ENCODE results near the gene METAP2.

METAP2 gene

DNA sequence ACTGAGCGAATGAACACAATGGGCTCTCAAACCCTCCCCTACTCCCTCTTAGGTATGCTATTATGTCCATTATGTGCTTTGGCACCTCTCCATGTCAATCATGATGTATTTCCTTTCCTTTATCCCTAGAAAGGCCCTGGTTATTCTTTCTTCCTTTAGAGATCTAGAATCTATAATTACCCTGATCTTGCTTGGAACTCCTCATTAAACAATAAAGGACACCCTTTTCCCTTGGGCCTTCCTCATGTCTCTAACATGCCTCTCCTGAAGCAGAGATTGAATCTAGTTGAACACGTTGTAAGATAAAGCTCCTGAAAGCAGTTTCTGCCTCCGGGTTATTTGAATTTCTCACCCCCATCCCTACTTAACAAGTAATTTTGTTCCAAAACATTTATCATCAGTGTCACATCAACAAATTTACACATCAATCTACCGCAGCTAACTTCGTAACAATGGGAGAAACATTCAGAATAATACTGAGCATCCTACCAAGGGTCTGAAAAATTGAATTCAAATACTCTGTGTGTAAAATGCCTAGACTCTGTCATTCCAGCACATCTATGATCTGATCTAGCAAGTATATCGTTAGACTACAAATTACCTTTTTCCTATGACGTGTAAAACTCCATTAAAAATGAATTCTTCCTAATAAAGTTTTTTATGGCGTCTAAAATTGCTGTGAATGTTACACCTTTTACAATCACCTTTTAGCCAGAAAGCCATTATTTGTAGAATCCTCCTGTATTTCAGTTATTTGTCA lies 72.0 kb downstream of the METAP2 start (continued):
- TF ChIP-seq ZBTB17 (tag by site-specific recombination; IDR thresholded peaks at IDR 0.05) (peak; percentile 53), TCF7L2 (IDR thresholded peaks at IDR 0.05; ENCODE audit: borderline replicate concordance, low read depth, low read length) (0 out of 2 replicates have a peak, but pooled peaks have one; percentile 22), ZNF155 (tag by site-specific recombination; IDR thresholded peaks at IDR 0.05) (no peak), ZSCAN30 (tag by site-specific recombination; IDR thresholded peaks at IDR 0.05) (no peak), ZNF426 (tag by site-specific recombination; IDR thresholded peaks at IDR 0.05) (no peak), ZNF621 (tag by site-specific recombination; IDR thresholded peaks at IDR 0.05) (no peak), SP3 (tag by site-specific recombination; IDR thresholded peaks at IDR 0.05) (no peak), ZNF23 (tag by site-specific recombination; IDR thresholded peaks at IDR 0.05; ENCODE audit: borderline replicate concordance) (no peak), ZNF366 (tag by site-specific recombination; conservative IDR thresholded peaks at IDR 0.05) (0 out of 2 replicates have a peak, but pooled peaks have one; percentile 36), ZNF404 (tag by site-specific recombination; IDR thresholded peaks at IDR 0.05) (no peak), ZBTB8A (tag by site-specific recombination; IDR thresholded peaks at IDR 0.05) (no peak), ZNF530 (tag by site-specific recombination; IDR thresholded peaks at IDR 0.05; ENCODE audit: low read depth) (no peak), ZNF391 (tag by site-specific recombination; IDR thresholded peaks at IDR 0.05; ENCODE audit: borderline replicate concordance, low read depth) (no peak), SCRT2 (tag by site-specific recombination; IDR thresholded peaks at IDR 0.05) (no peak), ZNF112 (tag by site-specific recombination; IDR thresholded peaks at IDR 0.05) (no peak), TRIM28 (IDR thresholded peaks at IDR 0.05; ENCODE audit: borderline replicate concordance, low read length) (peak; percentile 58; the same call in 1 of the 2 replicates), RBAK (tag by site-specific recombination; IDR thresholded peaks at IDR 0.05) (no peak), ZNF214 (tag by site-specific recombination; IDR thresholded peaks at IDR 0.05; ENCODE audit: borderline replicate concordance) (no peak), ZNF350 (tag by site-specific recombination; IDR thresholded peaks at IDR 0.05) (no peak)
- TF ChIP-seq, protein P1, sequence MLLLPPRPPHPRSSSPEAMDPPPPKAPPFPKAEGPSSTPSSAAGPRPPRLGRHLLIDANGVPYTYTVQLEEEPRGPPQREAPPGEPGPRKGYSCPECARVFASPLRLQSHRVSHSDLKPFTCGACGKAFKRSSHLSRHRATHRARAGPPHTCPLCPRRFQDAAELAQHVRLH (tag by site-specific recombination; IDR thresholded peaks at IDR 0.05) = no peak
- TF ChIP-seq, protein P2, sequence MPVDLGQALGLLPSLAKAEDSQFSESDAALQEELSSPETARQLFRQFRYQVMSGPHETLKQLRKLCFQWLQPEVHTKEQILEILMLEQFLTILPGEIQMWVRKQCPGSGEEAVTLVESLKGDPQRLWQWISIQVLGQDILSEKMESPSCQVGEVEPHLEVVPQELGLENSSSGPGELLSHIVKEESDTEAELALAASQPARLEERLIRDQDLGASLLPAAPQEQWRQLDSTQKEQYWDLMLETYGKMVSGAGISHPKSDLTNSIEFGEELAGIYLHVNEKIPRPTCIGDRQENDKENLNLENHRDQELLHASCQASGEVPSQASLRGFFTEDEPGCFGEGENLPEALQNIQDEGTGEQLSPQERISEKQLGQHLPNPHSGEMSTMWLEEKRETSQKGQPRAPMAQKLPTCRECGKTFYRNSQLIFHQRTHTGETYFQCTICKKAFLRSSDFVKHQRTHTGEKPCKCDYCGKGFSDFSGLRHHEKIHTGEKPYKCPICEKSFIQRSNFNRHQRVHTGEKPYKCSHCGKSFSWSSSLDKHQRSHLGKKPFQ (tag by site-specific recombination; IDR thresholded peaks at IDR 0.05) = no peak
- TF ChIP-seq, protein P3, sequence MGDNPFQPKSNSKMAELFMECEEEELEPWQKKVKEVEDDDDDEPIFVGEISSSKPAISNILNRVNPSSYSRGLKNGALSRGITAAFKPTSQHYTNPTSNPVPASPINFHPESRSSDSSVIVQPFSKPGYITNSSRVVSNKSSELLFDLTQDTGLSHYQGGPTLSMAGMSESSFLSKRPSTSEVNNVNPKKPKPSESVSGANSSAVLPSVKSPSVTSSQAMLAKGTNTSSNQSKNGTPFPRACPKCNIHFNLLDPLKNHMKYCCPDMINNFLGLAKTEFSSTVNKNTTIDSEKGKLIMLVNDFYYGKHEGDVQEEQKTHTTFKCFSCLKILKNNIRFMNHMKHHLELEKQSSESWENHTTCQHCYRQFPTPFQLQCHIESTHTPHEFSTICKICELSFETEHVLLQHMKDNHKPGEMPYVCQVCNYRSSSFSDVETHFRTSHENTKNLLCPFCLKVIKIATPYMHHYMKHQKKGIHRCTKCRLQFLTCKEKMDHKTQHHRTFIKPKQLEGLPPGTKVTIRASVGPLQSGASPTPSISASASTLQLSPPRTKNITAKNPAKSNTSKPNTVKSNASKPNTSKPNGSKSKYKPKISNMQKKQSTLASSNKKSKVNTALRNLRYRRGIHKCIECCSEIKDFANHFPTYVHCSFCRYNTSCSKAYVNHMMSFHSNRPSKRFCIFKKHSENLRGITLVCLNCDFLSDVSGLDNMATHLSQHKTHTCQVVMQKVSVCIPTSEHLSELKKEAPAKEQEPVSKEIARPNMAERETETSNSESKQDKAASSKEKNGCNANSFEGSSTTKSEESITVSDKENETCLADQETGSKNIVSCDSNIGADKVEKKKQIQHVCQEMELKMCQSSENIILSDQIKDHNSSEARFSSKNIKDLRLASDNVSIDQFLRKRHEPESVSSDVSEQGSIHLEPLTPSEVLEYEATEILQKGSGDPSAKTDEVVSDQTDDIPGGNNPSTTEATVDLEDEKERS (tag by site-specific recombination; IDR thresholded peaks at IDR 0.05) = no peak
- TF ChIP-seq, protein P4, sequence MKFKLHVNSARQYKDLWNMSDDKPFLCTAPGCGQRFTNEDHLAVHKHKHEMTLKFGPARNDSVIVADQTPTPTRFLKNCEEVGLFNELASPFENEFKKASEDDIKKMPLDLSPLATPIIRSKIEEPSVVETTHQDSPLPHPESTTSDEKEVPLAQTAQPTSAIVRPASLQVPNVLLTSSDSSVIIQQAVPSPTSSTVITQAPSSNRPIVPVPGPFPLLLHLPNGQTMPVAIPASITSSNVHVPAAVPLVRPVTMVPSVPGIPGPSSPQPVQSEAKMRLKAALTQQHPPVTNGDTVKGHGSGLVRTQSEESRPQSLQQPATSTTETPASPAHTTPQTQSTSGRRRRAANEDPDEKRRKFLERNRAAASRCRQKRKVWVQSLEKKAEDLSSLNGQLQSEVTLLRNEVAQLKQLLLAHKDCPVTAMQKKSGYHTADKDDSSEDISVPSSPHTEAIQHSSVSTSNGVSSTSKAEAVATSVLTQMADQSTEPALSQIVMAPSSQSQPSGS (tag by site-specific recombination; IDR thresholded peaks at IDR 0.05; ENCODE audit: low read depth) = no peak
- TF ChIP-seq, protein P5, sequence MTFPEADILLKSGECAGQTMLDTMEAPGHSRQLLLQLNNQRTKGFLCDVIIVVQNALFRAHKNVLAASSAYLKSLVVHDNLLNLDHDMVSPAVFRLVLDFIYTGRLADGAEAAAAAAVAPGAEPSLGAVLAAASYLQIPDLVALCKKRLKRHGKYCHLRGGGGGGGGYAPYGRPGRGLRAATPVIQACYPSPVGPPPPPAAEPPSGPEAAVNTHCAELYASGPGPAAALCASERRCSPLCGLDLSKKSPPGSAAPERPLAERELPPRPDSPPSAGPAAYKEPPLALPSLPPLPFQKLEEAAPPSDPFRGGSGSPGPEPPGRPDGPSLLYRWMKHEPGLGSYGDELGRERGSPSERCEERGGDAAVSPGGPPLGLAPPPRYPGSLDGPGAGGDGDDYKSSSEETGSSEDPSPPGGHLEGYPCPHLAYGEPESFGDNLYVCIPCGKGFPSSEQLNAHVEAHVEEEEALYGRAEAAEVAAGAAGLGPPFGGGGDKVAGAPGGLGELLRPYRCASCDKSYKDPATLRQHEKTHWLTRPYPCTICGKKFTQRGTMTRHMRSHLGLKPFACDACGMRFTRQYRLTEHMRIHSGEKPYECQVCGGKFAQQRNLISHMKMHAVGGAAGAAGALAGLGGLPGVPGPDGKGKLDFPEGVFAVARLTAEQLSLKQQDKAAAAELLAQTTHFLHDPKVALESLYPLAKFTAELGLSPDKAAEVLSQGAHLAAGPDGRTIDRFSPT (tag by site-specific recombination; IDR thresholded peaks at IDR 0.05) = no peak
- TF ChIP-seq, protein P6, sequence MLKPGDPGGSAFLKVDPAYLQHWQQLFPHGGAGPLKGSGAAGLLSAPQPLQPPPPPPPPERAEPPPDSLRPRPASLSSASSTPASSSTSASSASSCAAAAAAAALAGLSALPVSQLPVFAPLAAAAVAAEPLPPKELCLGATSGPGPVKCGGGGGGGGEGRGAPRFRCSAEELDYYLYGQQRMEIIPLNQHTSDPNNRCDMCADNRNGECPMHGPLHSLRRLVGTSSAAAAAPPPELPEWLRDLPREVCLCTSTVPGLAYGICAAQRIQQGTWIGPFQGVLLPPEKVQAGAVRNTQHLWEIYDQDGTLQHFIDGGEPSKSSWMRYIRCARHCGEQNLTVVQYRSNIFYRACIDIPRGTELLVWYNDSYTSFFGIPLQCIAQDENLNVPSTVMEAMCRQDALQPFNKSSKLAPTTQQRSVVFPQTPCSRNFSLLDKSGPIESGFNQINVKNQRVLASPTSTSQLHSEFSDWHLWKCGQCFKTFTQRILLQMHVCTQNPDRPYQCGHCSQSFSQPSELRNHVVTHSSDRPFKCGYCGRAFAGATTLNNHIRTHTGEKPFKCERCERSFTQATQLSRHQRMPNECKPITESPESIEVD (tag by site-specific recombination; IDR thresholded peaks at IDR 0.05) = peak; percentile 97
- TF ChIP-seq, protein P7, sequence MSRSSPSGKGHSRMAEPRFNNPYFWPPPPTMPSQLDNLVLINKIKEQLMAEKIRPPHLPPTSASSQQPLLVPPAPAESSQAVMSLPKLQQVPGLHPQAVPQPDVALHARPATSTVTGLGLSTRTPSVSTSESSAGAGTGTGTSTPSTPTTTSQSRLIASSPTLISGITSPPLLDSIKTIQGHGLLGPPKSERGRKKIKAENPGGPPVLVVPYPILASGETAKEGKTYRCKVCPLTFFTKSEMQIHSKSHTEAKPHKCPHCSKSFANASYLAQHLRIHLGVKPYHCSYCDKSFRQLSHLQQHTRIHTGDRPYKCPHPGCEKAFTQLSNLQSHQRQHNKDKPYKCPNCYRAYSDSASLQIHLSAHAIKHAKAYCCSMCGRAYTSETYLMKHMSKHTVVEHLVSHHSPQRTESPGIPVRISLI (tag by site-specific recombination; IDR thresholded peaks at IDR 0.05) = no peak

Measured in HEK293 (cell line).